Measurements from ENCODE around the gene MIF.

Gene MIF

GRCh38 chr22:23847310-23847920, 46.8 kb upstream of the MIF start:
- TF ChIP-seq, protein P1, sequence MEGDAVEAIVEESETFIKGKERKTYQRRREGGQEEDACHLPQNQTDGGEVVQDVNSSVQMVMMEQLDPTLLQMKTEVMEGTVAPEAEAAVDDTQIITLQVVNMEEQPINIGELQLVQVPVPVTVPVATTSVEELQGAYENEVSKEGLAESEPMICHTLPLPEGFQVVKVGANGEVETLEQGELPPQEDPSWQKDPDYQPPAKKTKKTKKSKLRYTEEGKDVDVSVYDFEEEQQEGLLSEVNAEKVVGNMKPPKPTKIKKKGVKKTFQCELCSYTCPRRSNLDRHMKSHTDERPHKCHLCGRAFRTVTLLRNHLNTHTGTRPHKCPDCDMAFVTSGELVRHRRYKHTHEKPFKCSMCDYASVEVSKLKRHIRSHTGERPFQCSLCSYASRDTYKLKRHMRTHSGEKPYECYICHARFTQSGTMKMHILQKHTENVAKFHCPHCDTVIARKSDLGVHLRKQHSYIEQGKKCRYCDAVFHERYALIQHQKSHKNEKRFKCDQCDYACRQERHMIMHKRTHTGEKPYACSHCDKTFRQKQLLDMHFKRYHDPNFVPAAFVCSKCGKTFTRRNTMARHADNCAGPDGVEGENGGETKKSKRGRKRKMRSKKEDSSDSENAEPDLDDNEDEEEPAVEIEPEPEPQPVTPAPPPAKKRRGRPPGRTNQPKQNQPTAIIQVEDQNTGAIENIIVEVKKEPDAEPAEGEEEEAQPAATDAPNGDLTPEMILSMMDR (IDR thresholded peaks at IDR 0.05; ENCODE audit: poor library complexity, severe bottlenecking) = no peak
- Histone ChIP-seq H3K4me3 (ENCODE audit: severe bottlenecking) (no peak overlapping the region), H3K4me1 (ENCODE audit: insufficient read depth, poor library complexity, severe bottlenecking) (peaks cover 10% of the 10 kb centered on the region), H3K9me3 (ENCODE audit: severe bottlenecking) (no peaks in the 10 kb centered on the region), H3K36me3 (ENCODE audit: low read depth) (no peaks in the 10 kb centered on the region), H3K27me3 (ENCODE audit: insufficient read depth, poor library complexity, severe bottlenecking) (no peaks in the 10 kb centered on the region), H3K27ac (ENCODE audit: poor library complexity, severe bottlenecking) (no peak overlapping the region)
- DNase-seq (ENCODE audit: low spot score) (no peak), ATAC-seq (ENCODE audit: low read depth) (no peak)

- no peak overlapping the region for H3K4me3 ChIP-seq (ENCODE audit: severe bottlenecking)
- ATAC-seq (ENCODE audit: low read depth) (no peak), DNase-seq (ENCODE audit: low spot score) (no peak)
- no peak overlapping the region for H3K27ac ChIP-seq (ENCODE audit: poor library complexity, severe bottlenecking)
- TF ChIP-seq, protein P1 (IDR thresholded peaks at IDR 0.05; ENCODE audit: poor library complexity, severe bottlenecking) = no peak
- H3K27me3 ChIP-seq (ENCODE audit: insufficient read depth, poor library complexity, severe bottlenecking) = no peaks in the 10 kb centered on the region
- H3K4me1 ChIP-seq (ENCODE audit: insufficient read depth, poor library complexity, severe bottlenecking) = peaks cover 10% of the 10 kb centered on the region
- no peaks in the 10 kb centered on the region for H3K36me3 ChIP-seq (ENCODE audit: low read depth)
- H3K9me3 ChIP-seq (ENCODE audit: severe bottlenecking) = no peaks in the 10 kb centered on the region
Measured at GRCh38 chr22:23847991-23848864, 46.0 kb upstream of the MIF start.

GRCh38 chr22:23849009-23850006, 44.9 kb upstream of the MIF start:
- Histone ChIP-seq H3K9me3 (ENCODE audit: severe bottlenecking) (no peaks in the 10 kb centered on the region), H3K27me3 (ENCODE audit: insufficient read depth, poor library complexity, severe bottlenecking) (no peaks in the 10 kb centered on the region), H3K36me3 (ENCODE audit: low read depth) (no peaks in the 10 kb centered on the region), H3K27ac (ENCODE audit: poor library complexity, severe bottlenecking) (no peak overlapping the region), H3K4me1 (ENCODE audit: insufficient read depth, poor library complexity, severe bottlenecking) (peaks cover 10% of the 10 kb centered on the region), H3K4me3 (ENCODE audit: severe bottlenecking) (no peak overlapping the region)
- TF ChIP-seq, protein P1 (IDR thresholded peaks at IDR 0.05; ENCODE audit: poor library complexity, severe bottlenecking) = peak; percentile 97
- peak; percentile 81 for ATAC-seq (ENCODE audit: low read depth)
- no peak for DNase-seq (ENCODE audit: low spot score)

DNA sequence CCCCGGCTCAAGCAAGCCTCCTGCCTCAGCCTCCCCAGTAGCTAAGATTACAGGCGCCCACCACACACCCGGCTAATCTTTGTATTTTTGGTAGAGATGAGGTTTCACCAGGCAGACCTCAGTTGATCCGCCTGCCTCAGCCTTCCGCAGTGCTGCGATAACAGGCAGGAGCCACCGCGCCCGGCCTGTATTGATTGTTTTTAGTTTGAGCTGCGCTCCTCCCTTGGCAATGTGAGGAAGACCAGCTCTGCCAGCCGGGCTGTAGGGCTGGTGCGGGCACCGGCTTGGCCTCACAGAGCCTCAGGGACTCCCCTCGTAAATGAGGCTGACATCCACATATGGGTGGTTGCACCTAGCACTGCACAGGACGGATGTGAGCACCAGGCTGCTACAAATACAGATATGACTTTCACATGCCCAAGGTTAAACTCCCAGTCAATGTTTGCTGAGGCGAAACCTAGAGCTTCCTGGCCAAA, 44.0 kb upstream of the MIF start:
- TF ChIP-seq, protein P1 (IDR thresholded peaks at IDR 0.05; ENCODE audit: poor library complexity, severe bottlenecking) = no peak
- Histone ChIP-seq H3K27ac (ENCODE audit: poor library complexity, severe bottlenecking) (no peak overlapping the region), H3K4me1 (ENCODE audit: insufficient read depth, poor library complexity, severe bottlenecking) (peaks cover 10% of the 10 kb centered on the region), H3K4me3 (ENCODE audit: severe bottlenecking) (no peak overlapping the region), H3K36me3 (ENCODE audit: low read depth) (no peaks in the 10 kb centered on the region), H3K9me3 (ENCODE audit: severe bottlenecking) (no peaks in the 10 kb centered on the region), H3K27me3 (ENCODE audit: insufficient read depth, poor library complexity, severe bottlenecking) (no peaks in the 10 kb centered on the region)
- no peak for ATAC-seq (ENCODE audit: low read depth)
- no peak for DNase-seq (ENCODE audit: low spot score)
